Daoy (cell line): ENCODE data around the gene EIF3L. TPM values are rescaled to one million over a fixed set of nuclear protein-coding genes. Genes with fewer than 3 reads are reported as not detected.
A peak's percentile ranks its signal among the peaks of the same experiment; 100 is the strongest.
"Not testable (repeated sequence)": the region's sequence is repeated elsewhere in the genome, so short reads cannot be mapped to it uniquely, and the experiment has no call there.

Experiments
- DNase-seq: peaks from one replicate; pipeline ENCODE4 v3.0.0-alpha.2; 2015; ENCODE audit warnings: low read depth
- total RNA-seq: library from RNA; depleted of rRNA; stranded (reverse); fragments of >200 nt; shearing (Covaris generic); gene quantifications from 2 replicates; pipeline ENCODE4 v1.2.3, GENCODE V29; 2014; rRNA removed

The EIF3L gene
- 288 and 343 TPM in 2 replicates for total RNA-seq

- peak; percentile 92 for DNase-seq
Observed at GRCh38 chr22:37849089-37849751, at the start of gene EIF3L. EIF3L (plus strand) TSS chr22:37849419; CDS start chr22:37849450, 31 bp downstream.

GRCh38 chr22:37799979-37800378 is 49.2 kb upstream of the EIF3L start:
- not testable (repeated sequence) for DNase-seq

GRCh38 chr22:37801946-37802309 is 47.3 kb upstream of the EIF3L start:
- no peak for DNase-seq

- DNase-seq: peak; percentile 53
Observed at GRCh38 chr22:37802310-37803194, 46.7 kb upstream of the EIF3L start.

GRCh38 chr22:37803195-37803638 is 46.0 kb upstream of the EIF3L start:
- no peak for DNase-seq

GRCh38 chr22:37803639-37804351 is 45.4 kb upstream of the EIF3L start:
- DNase-seq: no peak

- no peak for DNase-seq
Observed at GRCh38 chr22:37804352-37804880, 44.8 kb upstream of the EIF3L start.

GRCh38 chr22:37804881-37805809 is 44.1 kb upstream of the EIF3L start:
- peak; percentile 92 for DNase-seq

- no peak for DNase-seq
Observed at GRCh38 chr22:37805810-37806277, 43.4 kb upstream of the EIF3L start.

GRCh38 chr22:37806409-37807333 is 42.5 kb upstream of the EIF3L start:
- DNase-seq: peak; percentile 52

- peak; percentile 98 for DNase-seq
Observed at GRCh38 chr22:37807410-37808293, 41.6 kb upstream of the EIF3L start, which contains the start of gene GCAT. GCAT (plus strand) TSS chr22:37807934; CDS start chr22:37807968, 34 bp downstream.

- no peak for DNase-seq
Observed at GRCh38 chr22:37808294-37808657, 40.9 kb upstream of the EIF3L start.

GRCh38 chr22:37809672-37810333 is 39.4 kb upstream of the EIF3L start:
- no peak for DNase-seq

GRCh38 chr22:37811867-37812266 is 37.4 kb upstream of the EIF3L start:
- DNase-seq: no peak

GRCh38 chr22:37812869-37813678 is 36.1 kb upstream of the EIF3L start:
- no peak for DNase-seq

- no peak for DNase-seq
Observed at GRCh38 chr22:37815593-37815992, 33.6 kb upstream of the EIF3L start.

GRCh38 chr22:37816543-37817180 is 32.6 kb upstream of the EIF3L start:
- no peak for DNase-seq
